HUES64 (cell line): ENCODE data around the gene SERPINB13.

Experiments used
- H3K27ac ChIP-seq: 2 replicates; pipeline ENCODE4 v1.7.0; 2013; ENCODE audit warnings: low read depth, low read length, inconsistent platforms
- H3K27me3 ChIP-seq: 2 replicates; pipeline ENCODE4 v1.6.1; 2013; ENCODE audit warnings: mild to moderate bottlenecking, low read length; ENCODE audit not compliant: insufficient read depth
- H3K36me3 ChIP-seq: 2 replicates; pipeline ENCODE4 v1.6.1; 2013; ENCODE audit warnings: mild to moderate bottlenecking, low read length; ENCODE audit not compliant: insufficient read depth
- H3K4me1 ChIP-seq: 2 replicates; pipeline ENCODE4 v1.6.1; 2013; ENCODE audit warnings: mild to moderate bottlenecking, low read length, moderate library complexity; ENCODE audit not compliant: insufficient read depth
- H3K4me3 ChIP-seq: 2 replicates; pipeline ENCODE4 v1.5.1; 2013; ENCODE audit warnings: mild to moderate bottlenecking, low read length, moderate library complexity
- H3K9ac ChIP-seq: 2 replicates; pipeline ENCODE4 v1.6.1; 2013; ENCODE audit warnings: mild to moderate bottlenecking, low read depth, low read length
- H3K9me3 ChIP-seq: 2 replicates; pipeline ENCODE4 v1.6.1; 2013; ENCODE audit warnings: low read depth, low read length; ENCODE audit not compliant: insufficient read depth
- WGBS: fragments of 150-250, 120-280 bp; methylation state at CpG from one replicate; pipeline ENCODE4 v1.1.7; 2013; ENCODE audit warnings: missing lambda C conversion rate; 5-methylcytosine and 5-hydroxymethylcytosine counted together

SERPINB13 gene

DNA sequence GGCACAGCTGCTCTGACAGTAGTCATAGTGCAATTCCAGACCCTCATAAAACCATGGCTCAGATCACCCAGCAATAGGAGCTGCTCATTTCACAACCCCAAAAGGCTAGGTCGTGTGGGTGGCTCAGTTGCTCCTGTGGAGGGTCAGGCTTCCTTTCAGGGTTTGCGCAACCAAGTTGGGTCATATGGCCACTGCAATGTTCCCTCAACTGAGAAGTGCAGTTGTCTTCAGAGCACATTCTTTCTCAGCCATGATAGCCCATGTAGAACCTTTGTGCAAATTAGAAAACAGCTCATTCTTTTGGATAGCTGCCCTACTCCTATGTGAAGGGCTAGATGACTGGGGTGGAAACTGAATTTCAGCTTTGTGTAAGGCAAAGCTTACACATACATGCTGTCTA, 3.2 kb downstream of the SERPINB13 start:
- no peaks in the 10 kb centered on the region for H3K36me3 ChIP-seq
- H3K27me3 ChIP-seq = no peaks in the 10 kb centered on the region
- H3K27ac ChIP-seq = no peak overlapping the region
- no peaks in the 10 kb centered on the region for H3K4me1 ChIP-seq
- H3K9ac ChIP-seq = no peak overlapping the region
- H3K9me3 ChIP-seq = no peaks in the 10 kb centered on the region
- H3K4me3 ChIP-seq = no peak overlapping the region
- WGBS = 89% methylated on average over 2 of the region's 2 CpGs

DNA sequence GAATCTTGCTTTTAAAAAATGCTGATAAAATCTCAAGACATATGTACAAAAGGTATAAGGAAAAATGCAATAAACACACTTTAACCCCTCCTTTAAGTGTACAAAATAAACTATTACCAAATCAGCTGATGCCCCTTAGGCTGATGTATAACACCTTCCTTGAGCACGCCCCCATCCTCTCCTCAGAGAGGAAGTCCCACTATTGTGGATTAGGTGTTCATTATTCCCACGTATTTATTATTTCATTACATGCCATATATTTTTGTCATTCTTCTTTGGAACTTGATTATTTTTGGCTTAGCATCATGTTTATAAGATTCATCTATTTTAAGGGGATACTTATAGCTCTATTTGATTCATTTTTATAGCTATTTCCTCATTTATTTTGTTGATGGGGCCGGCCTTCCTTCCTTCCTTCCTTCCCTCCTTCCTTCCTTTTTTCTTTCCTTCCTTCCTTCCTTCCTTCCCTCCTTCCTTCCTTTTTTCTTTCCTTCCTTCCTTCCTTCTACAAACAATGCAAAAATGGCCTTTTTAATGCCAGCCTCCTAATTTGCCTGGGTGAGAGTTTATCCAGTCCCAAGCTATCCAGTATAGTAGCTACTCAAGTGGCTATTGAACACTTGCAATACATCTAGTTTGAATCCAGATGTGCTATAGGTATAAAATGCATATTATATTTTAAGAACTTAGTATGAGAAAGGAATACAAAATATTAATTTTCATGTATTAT, 4.0 kb downstream of the SERPINB13 start:
- no peaks in the 10 kb centered on the region for H3K9me3 ChIP-seq
- no peak overlapping the region for H3K4me3 ChIP-seq
- WGBS = 100% methylated on average over 2 of the region's 3 CpGs
- no peaks in the 10 kb centered on the region for H3K27me3 ChIP-seq
- H3K4me1 ChIP-seq = no peaks in the 10 kb centered on the region
- H3K36me3 ChIP-seq = no peaks in the 10 kb centered on the region
- H3K9ac ChIP-seq = no peak overlapping the region
- H3K27ac ChIP-seq = no peak overlapping the region

DNA sequence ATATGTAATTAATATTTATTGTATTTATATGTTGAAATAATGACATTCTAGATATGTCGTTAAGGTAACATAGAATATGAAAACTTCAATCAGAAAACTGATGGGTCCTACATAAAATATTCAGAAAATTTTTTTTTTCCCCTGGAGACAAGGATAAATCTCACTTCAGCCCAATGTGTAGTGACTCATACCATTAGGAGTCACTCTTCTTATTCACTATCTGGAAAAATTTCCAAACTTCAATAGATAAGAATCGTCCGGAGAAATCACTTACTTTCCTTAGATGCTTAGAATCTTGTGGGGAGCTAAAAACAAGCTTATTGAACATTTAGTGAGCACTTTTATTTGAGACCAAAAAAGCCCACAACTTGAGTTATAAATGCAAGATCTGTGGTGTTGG, 4.6 kb downstream of the SERPINB13 start:
- H3K9ac ChIP-seq = no peak overlapping the region
- H3K27ac ChIP-seq = no peak overlapping the region
- WGBS = 100% methylated on average over 2 of the region's 3 CpGs
- H3K36me3 ChIP-seq = no peaks in the 10 kb centered on the region
- H3K9me3 ChIP-seq = no peaks in the 10 kb centered on the region
- H3K4me3 ChIP-seq = no peak overlapping the region
- no peaks in the 10 kb centered on the region for H3K4me1 ChIP-seq
- H3K27me3 ChIP-seq = no peaks in the 10 kb centered on the region

DNA sequence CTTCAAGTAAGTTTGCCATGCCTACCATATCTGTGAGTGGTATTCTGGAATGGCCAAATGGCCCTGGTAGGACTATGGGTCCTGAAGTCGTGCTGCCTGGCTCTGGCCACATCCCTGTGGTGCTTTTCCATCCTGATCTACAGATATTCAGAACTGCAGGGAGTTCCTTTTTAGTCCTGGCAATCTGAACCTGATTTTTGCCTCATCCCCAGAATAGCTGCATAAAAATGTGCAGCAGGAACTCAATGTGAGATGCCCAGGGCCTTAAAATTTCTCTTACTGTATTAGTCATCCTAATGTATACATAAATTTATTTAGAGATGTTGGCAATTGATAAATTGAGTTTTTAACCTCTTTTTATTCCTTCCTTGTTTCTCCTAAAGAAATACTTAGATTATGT, 5.3 kb downstream of the SERPINB13 start:
- no peaks in the 10 kb centered on the region for H3K36me3 ChIP-seq
- H3K4me3 ChIP-seq = no peak overlapping the region
- H3K4me1 ChIP-seq = no peaks in the 10 kb centered on the region
- 68% methylated on average over 1 of the region's 1 CpG for WGBS
- H3K27ac ChIP-seq = no peak overlapping the region
- H3K9ac ChIP-seq = no peak overlapping the region
- H3K9me3 ChIP-seq = no peaks in the 10 kb centered on the region
- no peaks in the 10 kb centered on the region for H3K27me3 ChIP-seq

DNA sequence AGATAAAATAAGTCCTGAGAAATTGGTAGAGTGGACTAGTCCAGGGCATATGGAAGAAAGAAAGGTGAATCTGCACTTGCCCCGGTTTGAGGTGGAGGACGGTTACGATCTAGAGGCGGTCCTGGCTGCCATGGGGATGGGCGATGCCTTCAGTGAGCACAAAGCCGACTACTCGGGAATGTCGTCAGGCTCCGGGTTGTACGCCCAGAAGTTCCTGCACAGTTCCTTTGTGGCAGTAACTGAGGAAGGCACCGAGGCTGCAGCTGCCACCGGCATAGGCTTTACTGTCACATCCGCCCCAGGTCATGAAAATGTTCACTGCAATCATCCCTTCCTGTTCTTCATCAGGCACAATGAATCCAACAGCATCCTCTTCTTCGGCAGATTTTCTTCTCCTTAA, 9.8 kb downstream of the SERPINB13 start:
- Histone ChIP-seq H3K27me3 (no peaks in the 10 kb centered on the region), H3K36me3 (no peaks in the 10 kb centered on the region), H3K9me3 (no peaks in the 10 kb centered on the region), H3K4me3 (no peak overlapping the region), H3K27ac (no peak overlapping the region), H3K9ac (no peak overlapping the region), H3K4me1 (no peaks in the 10 kb centered on the region)
- 81% methylated on average over 14 of the region's 14 CpGs for WGBS

DNA sequence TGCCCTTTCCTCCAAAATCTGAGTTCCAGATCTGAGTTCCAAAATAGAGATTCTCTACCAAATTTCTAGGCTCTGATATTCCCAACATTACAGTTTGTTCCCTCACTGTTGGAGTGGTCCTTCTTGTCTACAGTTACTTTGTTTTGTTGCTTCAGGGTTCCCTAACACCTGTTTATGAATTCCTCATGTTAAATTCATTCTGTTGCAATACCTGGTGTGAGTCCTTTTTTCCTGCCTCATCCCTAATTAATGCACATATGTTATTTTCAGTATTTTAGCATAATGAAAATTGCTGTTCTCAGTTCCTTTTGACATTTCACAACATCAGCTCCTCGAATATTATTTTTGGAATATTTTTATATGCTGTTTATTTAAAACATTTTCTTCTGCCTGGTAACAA, 16.2 kb downstream of the SERPINB13 start:
- Histone ChIP-seq H3K9ac (no peak overlapping the region), H3K9me3 (no peaks in the 10 kb centered on the region), H3K36me3 (no peaks in the 10 kb centered on the region), H3K27me3 (no peaks in the 10 kb centered on the region), H3K4me1 (no peaks in the 10 kb centered on the region; the same call in 1 of the 2 replicates), H3K4me3 (no peak overlapping the region), H3K27ac (no peak overlapping the region)
- no CpG with 5 or more reads among the region's 1 CpG for WGBS

DNA sequence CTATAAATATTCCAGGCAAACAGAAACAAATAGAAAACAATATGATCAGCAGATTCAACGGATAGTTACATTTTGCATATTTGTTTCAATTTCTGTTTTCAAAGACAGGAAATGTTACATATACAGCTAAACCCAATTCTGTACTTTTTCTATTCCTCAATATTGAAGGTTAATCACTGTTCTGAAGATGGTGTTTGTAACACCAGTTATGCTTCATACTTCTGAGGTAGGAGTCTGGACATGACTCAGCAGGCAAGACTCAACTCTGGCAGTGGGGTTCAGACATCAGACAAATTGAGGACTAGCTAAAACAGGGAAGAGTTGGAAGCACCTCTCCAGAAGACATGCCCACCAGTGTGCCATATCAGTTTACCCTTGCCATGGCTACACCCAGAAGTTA, 16.6 kb downstream of the SERPINB13 start:
- 0% methylated on average over 1 of the region's 1 CpG for WGBS
- no peak overlapping the region for H3K4me3 ChIP-seq
- H3K36me3 ChIP-seq = no peaks in the 10 kb centered on the region
- no peak overlapping the region for H3K27ac ChIP-seq
- H3K9ac ChIP-seq = no peak overlapping the region
- no peaks in the 10 kb centered on the region for H3K9me3 ChIP-seq
- no peaks in the 10 kb centered on the region; the same call in 1 of the 2 replicates for H3K4me1 ChIP-seq
- H3K27me3 ChIP-seq = no peaks in the 10 kb centered on the region

DNA sequence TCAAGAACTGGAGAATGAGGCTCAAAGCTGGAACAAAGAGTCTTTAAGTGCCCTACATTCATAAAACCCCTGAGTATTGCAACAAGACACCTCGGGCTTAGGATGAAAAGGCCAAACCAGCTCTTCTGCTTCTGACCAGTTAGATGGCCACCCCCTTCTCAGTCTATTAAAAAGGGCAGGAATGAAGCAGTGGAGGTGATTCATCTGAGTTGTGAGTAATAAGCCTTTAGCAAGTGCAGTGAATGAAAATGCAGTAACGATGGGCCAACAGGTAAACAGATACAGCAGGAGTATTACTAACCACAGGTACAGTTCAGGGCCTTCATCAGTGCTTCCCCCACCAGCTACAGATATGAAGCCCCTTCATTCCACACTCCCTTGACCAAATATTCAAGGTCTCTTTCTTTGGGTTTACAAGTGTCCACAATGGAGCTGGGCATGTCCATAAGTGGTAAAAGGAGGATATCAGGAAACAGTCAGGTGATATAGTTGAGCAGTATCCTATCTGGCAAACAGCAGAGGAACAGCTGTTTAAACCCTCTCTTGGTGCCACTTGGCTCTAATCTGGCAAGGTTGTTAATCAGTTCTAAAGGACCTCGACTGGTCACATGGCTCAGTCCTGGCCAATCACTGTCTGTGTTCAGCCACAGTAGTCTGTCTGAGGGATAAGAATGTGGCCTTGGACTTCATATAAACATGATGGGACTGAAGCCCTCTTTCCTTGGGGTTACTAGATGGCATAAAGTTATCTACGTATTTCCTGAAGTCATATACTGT, 17.8 kb downstream of the SERPINB13 start:
- Histone ChIP-seq H3K4me1 (no peaks in the 10 kb centered on the region; the same call in 1 of the 2 replicates), H3K27ac (no peak overlapping the region), H3K9me3 (no peaks in the 10 kb centered on the region), H3K27me3 (no peaks in the 10 kb centered on the region), H3K9ac (no peak overlapping the region), H3K4me3 (no peak overlapping the region), H3K36me3 (no peaks in the 10 kb centered on the region)
- WGBS = 95% methylated on average over 4 of the region's 4 CpGs

DNA sequence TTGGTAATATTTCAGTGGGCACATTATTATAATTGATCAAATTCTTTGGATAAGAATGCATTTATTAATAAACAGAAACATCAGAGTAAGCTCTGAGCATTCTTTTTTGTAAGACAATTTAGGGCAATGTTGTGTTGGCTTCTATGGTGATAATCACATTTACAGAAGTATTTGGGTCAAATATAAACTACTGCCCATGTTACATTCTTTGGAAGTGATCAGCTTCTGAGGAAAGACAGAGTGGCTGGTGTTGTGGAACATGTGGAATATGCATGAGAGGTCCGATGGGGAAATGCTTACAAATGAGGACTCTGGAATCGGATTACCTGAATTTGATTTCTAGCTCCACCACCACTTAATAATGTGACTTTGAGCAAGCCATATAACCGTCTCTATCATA, 19.4 kb downstream of the SERPINB13 start:
- H3K9ac ChIP-seq = no peak overlapping the region
- no peaks in the 10 kb centered on the region for H3K9me3 ChIP-seq
- WGBS = 88% methylated on average over 3 of the region's 3 CpGs
- H3K27ac ChIP-seq = no peak overlapping the region
- no peaks in the 10 kb centered on the region for H3K27me3 ChIP-seq
- H3K4me1 ChIP-seq = no peaks in the 10 kb centered on the region; the same call in 1 of the 2 replicates
- no peak overlapping the region for H3K4me3 ChIP-seq
- H3K36me3 ChIP-seq = no peaks in the 10 kb centered on the region

DNA sequence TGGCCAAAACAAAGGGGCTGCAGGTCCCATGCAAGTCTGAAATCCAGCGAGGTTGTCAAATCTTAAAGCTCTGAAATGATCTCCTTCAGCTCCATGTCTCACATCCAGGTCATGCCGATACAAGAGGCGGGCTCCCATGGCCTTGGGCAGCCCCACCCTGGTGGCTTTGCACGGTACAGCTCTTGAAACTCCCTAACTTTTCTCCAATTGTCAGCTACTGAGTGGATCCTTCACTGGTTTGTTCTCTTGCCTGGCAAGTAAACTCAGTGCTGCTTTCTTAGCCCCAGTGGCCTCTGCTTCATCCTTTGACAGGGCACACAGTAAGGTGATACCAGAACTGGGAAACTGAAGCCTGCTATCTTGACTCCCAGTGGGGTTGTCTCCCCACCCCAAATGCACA, 26.3 kb downstream of the SERPINB13 start:
- no peak overlapping the region for H3K9ac ChIP-seq
- WGBS = 93% methylated on average over 4 of the region's 4 CpGs

DNA sequence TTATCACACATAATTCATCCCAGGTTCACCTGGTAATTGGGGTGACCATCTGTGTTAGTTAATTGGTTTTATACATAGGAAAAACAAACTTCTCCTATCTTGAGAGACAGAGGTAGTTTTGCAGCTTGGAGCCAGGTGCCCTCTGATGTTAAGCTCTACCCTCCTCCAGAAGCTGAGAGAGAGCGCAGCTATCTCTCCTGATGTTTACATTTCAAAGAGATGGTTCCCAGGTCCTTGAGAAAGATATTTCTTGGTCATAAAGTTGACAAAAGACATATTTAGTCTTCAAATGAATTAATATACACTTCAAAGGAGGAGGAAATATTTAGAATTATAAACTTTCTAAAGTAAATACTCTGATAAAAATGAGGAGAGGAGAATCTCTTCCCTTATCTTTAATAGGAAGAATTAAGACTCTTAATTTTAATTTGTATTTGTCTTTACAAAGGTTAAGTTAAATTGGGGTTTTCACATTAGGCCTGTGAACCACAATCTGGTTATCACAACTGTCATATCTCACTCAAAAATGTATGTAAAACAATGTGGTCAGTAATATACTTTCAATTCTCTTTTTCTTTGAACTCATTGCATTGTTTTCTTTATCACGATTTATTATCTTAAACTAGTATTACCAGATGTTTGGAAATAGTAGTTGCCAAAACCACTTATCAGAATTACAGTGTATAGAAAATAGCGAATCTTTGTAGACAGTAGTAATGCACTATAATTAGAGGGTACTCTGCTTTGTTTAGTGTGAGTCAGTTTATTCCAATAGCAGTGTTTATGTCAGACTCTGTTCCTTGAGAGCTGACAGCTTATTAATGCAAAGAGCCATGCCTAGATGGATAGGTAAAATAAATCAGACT, 30.1 kb downstream of the SERPINB13 start:
- H3K27ac ChIP-seq = no peak overlapping the region
- H3K36me3 ChIP-seq = no peaks in the 10 kb centered on the region
- H3K9me3 ChIP-seq = no peaks in the 10 kb centered on the region
- 50% methylated on average over 2 of the region's 3 CpGs for WGBS
- H3K4me3 ChIP-seq = no peak overlapping the region
- H3K4me1 ChIP-seq = peaks cover 10% of the 10 kb centered on the region
- H3K9ac ChIP-seq = no peak overlapping the region
- no peaks in the 10 kb centered on the region for H3K27me3 ChIP-seq

More for the DNA sequence above, 26.3 kb downstream of the SERPINB13 start:
- Histone ChIP-seq H3K27ac (no peak overlapping the region), H3K36me3 (no peaks in the 10 kb centered on the region), H3K4me1 (peaks cover 10% of the 10 kb centered on the region), H3K27me3 (no peaks in the 10 kb centered on the region), H3K9me3 (no peaks in the 10 kb centered on the region), H3K4me3 (no peak overlapping the region)
